PC-3 (cell line): ENCODE measurements around the gene ZC3H4. TPM values are rescaled to one million over a fixed set of nuclear protein-coding genes. Genes with fewer than 3 reads are reported as not detected.

Experiments
- ATAC-seq: fragments of 200-7000 bp; cut with Tn5 transposase; 2 replicates; pipeline ENCODE4 v1.9.1; 2020; ENCODE audit warnings: mild to moderate bottlenecking, moderate library complexity
- BruUV-seq: library from RNA; stranded (reverse); fragments of 400-500 nt; replicated peaks from 2 replicates; lab custom pipeline; 2021; lab: Mats Ljungman, UMichigan
- CTCF ChIA-PET: fragments of 300-600 bp; sonication (Branson Sonifier 250); formaldehyde crosslinking; loops from one replicate; lab custom pipeline; 2022; ENCODE audit warnings: antibody characterized with exemption; lab: Charles Lee
- POLR2A ChIA-PET: fragments of 300-600 bp; sonication (Branson Sonifier 250); formaldehyde crosslinking; loops from one replicate; lab custom pipeline; 2022; ENCODE audit warnings: antibody characterized with exemption; ENCODE audit not compliant: unreplicated experiment; lab: Charles Lee
- DNase-seq: peaks from one replicate; pipeline ENCODE4 v3.0.0-alpha.2; 2015
- H2AFZ ChIP-seq: fragments of 300-600 bp; sonication (generic); 2 replicates; pipeline ENCODE4 v1.6.0; 2016; ENCODE audit warnings: antibody characterized with exemption, low read length
- H3F3A ChIP-seq: fragments of 300-600 bp; sonication (generic); one replicate; pipeline ENCODE4 v1.6.0; 2017; ENCODE audit warnings: antibody characterized with exemption, low read length, control low read depth, mild to moderate bottlenecking; ENCODE audit not compliant: unreplicated experiment
- H3K27ac ChIP-seq: fragments of 300-600 bp; sonication (generic); 2 replicates; pipeline ENCODE4 v1.5.1; 2016; ENCODE audit warnings: mild to moderate bottlenecking, low read length
- H3K27me3 ChIP-seq: fragments of 300-600 bp; sonication (generic); 2 replicates; pipeline ENCODE4 v1.6.1; 2016; ENCODE audit warnings: low read length, mixed read lengths
- H3K36me3 ChIP-seq: fragments of 300-600 bp; sonication (generic); 2 replicates; pipeline ENCODE4 v1.6.1; 2016; ENCODE audit warnings: low read depth, mixed run types, low read length, mixed read lengths
- H3K4me1 ChIP-seq: fragments of 300-600 bp; sonication (generic); 2 replicates; pipeline ENCODE4 v1.5.1; 2016; ENCODE audit warnings: low read length; ENCODE audit not compliant: insufficient read depth
- H3K4me2 ChIP-seq: fragments of 300-600 bp; sonication (generic); 2 replicates; pipeline ENCODE4 v1.6.0; 2016; ENCODE audit warnings: low read length
- H3K4me3 ChIP-seq: fragments of 300-600 bp; sonication (generic); 2 replicates; pipeline ENCODE4 v1.5.1; 2016; ENCODE audit warnings: mild to moderate bottlenecking, low read length, mixed read lengths
- H3K79me2 ChIP-seq: fragments of 300-600 bp; sonication (generic); 2 replicates; pipeline ENCODE4 v1.6.1; 2017; ENCODE audit warnings: low read length, mixed read lengths
- H3K9ac ChIP-seq: fragments of 300-600 bp; sonication (generic); 2 replicates; pipeline ENCODE4 v1.6.0; 2016; ENCODE audit warnings: mild to moderate bottlenecking, low read length
- H3K9me2 ChIP-seq: fragments of 300-600 bp; sonication (generic); replicated peaks from 2 replicates; pipeline ENCODE4 v1.6.1; 2016; ENCODE audit warnings: mixed run types, low read length, mixed read lengths
- H3K9me3 ChIP-seq: fragments of 300-600 bp; sonication (generic); 2 replicates; pipeline ENCODE4 v1.6.1; 2016; ENCODE audit warnings: low read length, mixed read lengths
- H4K20me1 ChIP-seq: fragments of 300-600 bp; sonication (generic); 2 replicates; pipeline ENCODE4 v1.6.1; 2016; ENCODE audit warnings: low read length, mixed read lengths
- EZH2 ChIP-seq: fragments of 300-600 bp; sonication (generic); IDR thresholded peaks from one replicate; pipeline ENCODE4 v1.6.1; 2017; ENCODE audit warnings: antibody characterized with exemption, mild to moderate bottlenecking, low read length; ENCODE audit not compliant: unreplicated experiment
- EZH2phosphoT487 ChIP-seq: fragments of 300-600 bp; sonication (generic); IDR thresholded peaks from 2 replicates; pipeline ENCODE4 v1.6.1; 2018; ENCODE audit warnings: mild to moderate bottlenecking, antibody characterized with exemption, low read length, borderline replicate concordance
- intact Hi-C: fragments of 100-400 bp; cut with micrococcal nuclease; formaldehyde crosslinking; loops from 2 replicates; pipeline ENCODE4 v1.9.0; 2023
- total RNA-seq: library from RNA; depleted of rRNA; stranded (reverse); fragments of >200 nt; gene quantifications from 2 replicates; pipeline ENCODE4 v1.2.3, GENCODE V29; 2014
- TF ChIP-seq, protein P1 (sequence below): fragments of 300-600 bp; sonication (generic); conservative IDR thresholded peaks from 2 replicates; pipeline ENCODE4 v1.5.1; 2017; ENCODE audit warnings: antibody characterized with exemption, low read depth, mild to moderate bottlenecking, low read length

Gene ZC3H4
- total RNA-seq, 1 experiment from 2014 or later, result 13.4 TPM

DNA sequence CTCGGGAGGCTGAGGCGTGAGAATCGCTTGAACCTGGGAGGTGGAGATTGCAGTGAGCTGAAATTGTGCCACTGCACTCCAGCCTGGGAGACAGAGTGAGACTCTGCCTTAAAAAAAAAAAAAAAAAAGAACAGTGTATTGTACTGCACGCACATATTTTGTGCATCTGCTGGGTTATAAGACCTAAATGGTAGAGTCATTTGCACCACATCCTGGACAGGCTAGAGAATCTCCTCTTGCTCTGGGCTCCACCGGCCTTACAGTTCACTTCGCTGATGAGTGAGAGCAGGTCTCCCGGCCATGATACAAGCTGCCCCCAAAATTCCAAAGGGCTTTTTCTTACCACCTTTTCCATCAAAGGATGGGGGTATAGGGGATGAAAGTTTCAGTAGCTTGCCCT lies 9.8 kb upstream of the ZC3H4 start:
- DNase-seq, result no peak
- POLR2A ChIA-PET, result no interaction called here
- H3K27me3 ChIP-seq, result no peaks in the 10 kb centered on the region
- TF ChIP-seq, protein P1, sequence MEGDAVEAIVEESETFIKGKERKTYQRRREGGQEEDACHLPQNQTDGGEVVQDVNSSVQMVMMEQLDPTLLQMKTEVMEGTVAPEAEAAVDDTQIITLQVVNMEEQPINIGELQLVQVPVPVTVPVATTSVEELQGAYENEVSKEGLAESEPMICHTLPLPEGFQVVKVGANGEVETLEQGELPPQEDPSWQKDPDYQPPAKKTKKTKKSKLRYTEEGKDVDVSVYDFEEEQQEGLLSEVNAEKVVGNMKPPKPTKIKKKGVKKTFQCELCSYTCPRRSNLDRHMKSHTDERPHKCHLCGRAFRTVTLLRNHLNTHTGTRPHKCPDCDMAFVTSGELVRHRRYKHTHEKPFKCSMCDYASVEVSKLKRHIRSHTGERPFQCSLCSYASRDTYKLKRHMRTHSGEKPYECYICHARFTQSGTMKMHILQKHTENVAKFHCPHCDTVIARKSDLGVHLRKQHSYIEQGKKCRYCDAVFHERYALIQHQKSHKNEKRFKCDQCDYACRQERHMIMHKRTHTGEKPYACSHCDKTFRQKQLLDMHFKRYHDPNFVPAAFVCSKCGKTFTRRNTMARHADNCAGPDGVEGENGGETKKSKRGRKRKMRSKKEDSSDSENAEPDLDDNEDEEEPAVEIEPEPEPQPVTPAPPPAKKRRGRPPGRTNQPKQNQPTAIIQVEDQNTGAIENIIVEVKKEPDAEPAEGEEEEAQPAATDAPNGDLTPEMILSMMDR, result no peak
- TF ChIP-seq EZH2 (no peak), EZH2phosphoT487 (no peak)
- no peak overlapping the region for H3K9ac ChIP-seq
- H3K4me1 ChIP-seq, result peaks cover 18% of the 10 kb centered on the region
- H2AFZ ChIP-seq, result no peak overlapping the region
- CTCF ChIA-PET, result no interaction called here
- intact Hi-C loops, result no loop called here
- H3K36me3 ChIP-seq, result no peaks in the 10 kb centered on the region
- H3K79me2 ChIP-seq, result no peaks in the 10 kb centered on the region
- no peak overlapping the region for H3K27ac ChIP-seq
- no peaks in the 10 kb centered on the region for H4K20me1 ChIP-seq
- no peak overlapping the region for H3K4me2 ChIP-seq
- H3F3A ChIP-seq, result no peaks in the 10 kb centered on the region
- H3K4me3 ChIP-seq, result no peak overlapping the region
- ATAC-seq, result no peak
- no peaks in the 10 kb centered on the region for H3K9me3 ChIP-seq
- H3K9me2 ChIP-seq, result no peaks in the 10 kb centered on the region
- BruUV-seq, result no TSS peak

DNA sequence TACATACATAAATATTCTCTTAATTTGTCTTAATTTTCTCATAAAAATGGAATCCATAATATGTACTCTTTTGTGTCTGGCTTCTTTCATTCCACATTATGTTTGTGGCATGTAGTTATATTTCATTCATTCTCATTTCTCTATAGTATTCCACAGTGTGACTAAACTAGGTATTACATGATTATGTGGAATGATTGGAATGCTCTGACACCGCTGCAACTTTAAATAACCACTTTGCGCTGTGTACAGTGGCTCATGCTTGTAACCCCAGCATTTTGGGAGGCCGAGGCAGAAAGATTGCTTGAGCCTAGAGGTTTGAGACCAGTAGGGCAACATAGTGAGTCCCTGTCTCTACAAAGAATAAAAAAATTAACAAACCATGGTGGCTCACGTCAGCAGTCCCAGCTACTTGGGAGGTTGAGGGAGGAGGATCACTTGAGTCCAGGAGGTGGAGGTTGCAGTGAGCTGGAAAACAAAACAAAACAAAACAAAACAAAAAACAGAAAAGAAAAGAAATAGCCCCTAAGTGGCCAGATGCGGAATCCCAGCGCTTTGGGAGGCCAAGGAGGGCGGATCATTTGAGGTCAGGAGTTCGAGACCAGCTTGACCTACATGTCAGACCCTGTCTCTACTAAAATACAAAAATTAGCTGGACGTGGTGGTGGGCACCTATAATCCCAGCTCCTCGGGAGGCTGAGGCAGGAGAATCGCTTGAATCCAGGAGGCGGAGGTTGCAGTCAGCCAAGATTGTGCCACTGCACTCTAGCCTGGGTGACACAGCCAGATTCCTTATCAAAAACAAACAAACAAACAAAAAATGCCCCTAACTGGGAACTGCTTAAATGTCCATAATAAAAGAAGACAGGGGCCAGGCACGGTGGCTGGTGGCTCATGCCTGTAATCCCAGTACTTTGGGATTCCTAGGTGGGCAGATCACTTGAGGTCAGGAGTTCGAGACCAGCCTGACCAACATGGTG lies 9.1 kb upstream of the ZC3H4 start:
- TF ChIP-seq EZH2 (no peak), EZH2phosphoT487 (no peak)
- TF ChIP-seq, protein P1, result no peak
- peak overlapping the region; percentile 62 for H3K4me2 ChIP-seq
- ATAC-seq (peak; percentile 86), DNase-seq (peak; percentile 69)
- no peak overlapping the region for H3K9ac ChIP-seq
- H3K4me1 ChIP-seq, result peaks cover 18% of the 10 kb centered on the region
- H3K36me3 ChIP-seq, result no peaks in the 10 kb centered on the region
- no TSS peak for BruUV-seq
- H3K27ac ChIP-seq, result no peak overlapping the region
- no peak overlapping the region for H3K4me3 ChIP-seq
- CTCF ChIA-PET, result interaction anchor here (1.0 kb wide), 1 partner anchor 43 kb away, joined by 3 read pairs; no protein-coding TSS in a partner anchor
- no peaks in the 10 kb centered on the region for H3K79me2 ChIP-seq
- H2AFZ ChIP-seq, result peak overlapping the region; percentile 45; the same call in 1 of the 2 replicates
- POLR2A ChIA-PET, result interaction anchor here (0.7 kb wide), 1 partner anchor 9 kb away, joined by 5 read pairs; the partner anchor contains the start of gene ZC3H4
- intact Hi-C loops, result no loop called here
- H3K9me2 ChIP-seq, result no peaks in the 10 kb centered on the region
- no peaks in the 10 kb centered on the region for H3F3A ChIP-seq
- H3K27me3 ChIP-seq, result no peaks in the 10 kb centered on the region
- H4K20me1 ChIP-seq, result no peaks in the 10 kb centered on the region
- H3K9me3 ChIP-seq, result no peaks in the 10 kb centered on the region
